Gastrocnemius medialis (tissue), 4 donors: ENCODE data around the gene ITGAE.

Source experiments
- CTCF ChIP-seq, 5 experiments: fragments of 450-650 bp in 3 of 5; fragments of 200-600 bp in 2 of 5; sonication (generic) in 2 of 5; IDR thresholded peaks in 4 of 5; conservative IDR thresholded peaks in 1 of 5; 1 replicate in 4 of 5; 2 replicates in 1 of 5; pipeline ENCODE4 v1.5.1; 2016 to 2019; ENCODE audit warnings: antibody characterized with exemption in 5 of 5, mild to moderate bottlenecking in 3 of 5, moderate library complexity in 3 of 5
- POLR2A ChIP-seq, 2 donors: fragments of 450-650 bp; IDR thresholded peaks; one replicate each; pipeline ENCODE4 v1.6.1; 2017; ENCODE audit warnings: antibody characterized with exemption in 2 of 2, mild to moderate bottlenecking in 2 of 2, moderate library complexity in 2 of 2

GRCh38 chr17:3681057-3681456 is 119.9 kb downstream of the ITGAE start:
- no peak for TF ChIP-seq POLR2A (IDR thresholded peaks at IDR 0.05)
- TF ChIP-seq CTCF (IDR thresholded peaks at IDR 0.05 in 4 of 5, conservative IDR thresholded peaks at IDR 0.05 in 1 of 5): no peak
